ENCODE results near the gene RPS6KA1. TPM values are rescaled to one million over a fixed set of nuclear protein-coding genes. Genes with fewer than 3 reads are reported as not detected.
A peak's percentile ranks its signal among the peaks of the same experiment; 100 is the strongest.

Gene RPS6KA1
- total and polyA plus RNA-seq, 9 of the 15 experiments (the other 6 are each of a cell fraction or from before 2014, with no cell fraction given), result 2.4 to 61.0 (median 35.5) TPM

- no peak for TF ChIP-seq ZNF407 (IDR thresholded peaks at IDR 0.05; ENCODE audit: low read depth)
- peak in 1 of 2 experiments; percentile 27; a peak in 2 of 4 replicates for TF ChIP-seq NRF1 (conservative IDR thresholded peaks at IDR 0.05 in 1 of 2, IDR thresholded peaks at IDR 0.05 in 1 of 2)
- TF ChIP-seq MITF (IDR thresholded peaks at IDR 0.05), result no peak
- peak; percentile 70 for TF ChIP-seq RBFOX2 (IDR thresholded peaks at IDR 0.05; ENCODE audit: low read depth, low read length)
- no peak for TF ChIP-seq ZNF668 (CRISPR knock-in tag; IDR thresholded peaks at IDR 0.05)
- peak in 1 of 3 experiments; percentile 9; a peak in 1 of 6 replicates for TF ChIP-seq CTCF (IDR thresholded peaks at IDR 0.05 in 2 of 3, conservative IDR thresholded peaks at IDR 0.05 in 1 of 3; ENCODE audit: insufficient read depth in 2 of 3, low read depth in 1 of 3, low read length in 3 of 3)
- TF ChIP-seq RBM25 (IDR thresholded peaks at IDR 0.05; ENCODE audit: low read depth, low read length, severe bottlenecking), result peak; percentile 56
- peak; percentile 41 for TF ChIP-seq L3MBTL2 (IDR thresholded peaks at IDR 0.05)
- TF ChIP-seq ESRRA (IDR thresholded peaks at IDR 0.05; ENCODE audit: borderline replicate concordance, low read depth), result peak; percentile 43; the same call in 1 of the 2 replicates
- TF ChIP-seq RB1 (IDR thresholded peaks at IDR 0.05; ENCODE audit: low read depth), result peak; percentile 89
- peak; percentile 53 for TF ChIP-seq CCNT2 (IDR thresholded peaks at IDR 0.05; ENCODE audit: borderline replicate concordance, extremely low read depth, insufficient read length, low read depth, low read length)
- no peak for TF ChIP-seq KAT2B (IDR thresholded peaks at IDR 0.05; ENCODE audit: low read depth, low read length)
- TF ChIP-seq U2AF1 (optimal IDR thresholded peaks at IDR 0.05; ENCODE audit: low read depth, low read length), result no peak
- peak; percentile 41 for TF ChIP-seq KDM5B (IDR thresholded peaks at IDR 0.05; ENCODE audit: insufficient replicate concordance, low read depth, low read length)
- TF ChIP-seq SIN3B (IDR thresholded peaks at IDR 0.05; ENCODE audit: low read depth), result peak; percentile 81
Observed at GRCh38 chr1:26529655-26530409, at the start of gene RPS6KA1 (continued).
